CD4-positive, alpha-beta memory T cell (primary cell): Measurements from ENCODE around the gene PPDPF. TPM values are rescaled to one million over a fixed set of nuclear protein-coding genes. Genes with fewer than 3 reads are reported as not detected.

ENCODE experiments used
- CTCF ChIA-PET: fragments of 350-600 bp; sonication (Branson Sonifier 250); formaldehyde crosslinking; loops from one replicate; lab custom pipeline; 2021; ENCODE audit warnings: inconsistent platforms; ENCODE audit not compliant: partially characterized antibody; lab: Charles Lee
- POLR2A ChIA-PET: fragments of 350-600 bp; sonication (Branson Sonifier 250); formaldehyde crosslinking; loops from one replicate; lab custom pipeline; 2021; ENCODE audit not compliant: partially characterized antibody; lab: Charles Lee
- DNase-seq, 5 donors: peaks; one replicate each; pipeline versions ENCODE4 v3.0.0 to v3.0.0-alpha.2; 2020 to 2022; ENCODE audit warnings: mixed read lengths in 1 of 5
- H3K27ac ChIP-seq: one replicate; pipeline ENCODE4 v1.7.0; 2013; ENCODE audit warnings: low read depth, low read length
- H3K27me3 ChIP-seq: 2 replicates; pipeline ENCODE4 v1.7.0; 2013; ENCODE audit warnings: mild to moderate bottlenecking, low read length, moderate library complexity; ENCODE audit not compliant: insufficient read depth
- H3K36me3 ChIP-seq: 2 replicates; pipeline ENCODE4 v1.7.0; 2013; ENCODE audit warnings: mild to moderate bottlenecking, low read length, moderate library complexity; ENCODE audit not compliant: insufficient read depth
- H3K4me1 ChIP-seq: 2 replicates; pipeline ENCODE4 v1.7.0; 2013; ENCODE audit warnings: mild to moderate bottlenecking, low read length, moderate library complexity; ENCODE audit not compliant: insufficient read depth
- H3K4me3 ChIP-seq, 2 donors: one replicate each; pipeline ENCODE4 v1.7.0; 2013; ENCODE audit warnings: low read length in 2 of 2, mild to moderate bottlenecking in 1 of 2
- H3K9me3 ChIP-seq, 2 donors: one replicate each; pipeline ENCODE4 v1.7.0; 2013; ENCODE audit warnings: low read length in 2 of 2, control low read depth in 1 of 2; ENCODE audit not compliant: control insufficient read depth in 1 of 2
- H3K27ac Mint-ChIP-seq, 7 donors: one replicate each; pipeline ENCODE4 v1.8.0; 2020 to 2021; ENCODE audit warnings: mixed read lengths in 7 of 7, mild to moderate bottlenecking in 6 of 7, inconsistent platforms in 3 of 7, moderate library complexity in 3 of 7
- H3K27me3 Mint-ChIP-seq, 2 donors: one replicate each; pipeline ENCODE4 v1.8.0; 2020 to 2021; ENCODE audit warnings: mixed read lengths in 2 of 2
- H3K36me3 Mint-ChIP-seq, 2 donors: one replicate each; pipeline ENCODE4 v1.8.0; 2020 to 2021; ENCODE audit warnings: mixed read lengths in 2 of 2, inconsistent platforms in 1 of 2, mild to moderate bottlenecking in 1 of 2
- H3K4me1 Mint-ChIP-seq, 4 donors: one replicate each; pipeline ENCODE4 v1.8.0; 2020 to 2021; ENCODE audit warnings: mixed read lengths in 4 of 4, mild to moderate bottlenecking in 1 of 4
- H3K4me3 Mint-ChIP-seq, 8 donors: one replicate each; pipeline ENCODE4 v1.8.0; 2020 to 2021; ENCODE audit warnings: mixed read lengths in 8 of 8, mild to moderate bottlenecking in 7 of 8, moderate library complexity in 6 of 8, inconsistent platforms in 3 of 8
- H3K9me3 Mint-ChIP-seq, 8 donors: one replicate each; pipeline ENCODE4 v1.8.0; 2020 to 2021; ENCODE audit warnings: mixed read lengths in 8 of 8, mild to moderate bottlenecking in 5 of 8, inconsistent platforms in 3 of 8, moderate library complexity in 1 of 8
- intact Hi-C: fragments of 100-400 bp; cut with micrococcal nuclease; formaldehyde crosslinking; loops from one replicate; pipeline ENCODE4 v1.15.1; 2023
- polyA plus RNA-seq, 2 donors: library from polyadenylated mRNA; unstranded; fragments of 300-500 nt; fragmentation: Illumina TruSeq; gene quantifications; one replicate each; pipeline ENCODE4 v1.2.3, GENCODE V29; 2021
- total RNA-seq, 2 experiments: library from RNA; stranded (reverse); gene quantifications; one replicate each; pipeline ENCODE4 v1.2.3, GENCODE V29; 2021

PPDPF gene
- total and polyA plus RNA-seq, 4 experiments from 2014 or later: 29.4 to 229 (median 180) TPM

GRCh38 chr20:63488315-63489251 is 32.0 kb upstream of the PPDPF start:
- intact Hi-C loops: no loop called here
- no peak for DNase-seq
- Histone ChIP-seq H3K4me3 (no peak overlapping the region), H3K9me3 (no peaks in the 10 kb centered on the region), H3K27ac (no peak overlapping the region), H3K36me3 (no peaks in the 10 kb centered on the region), H3K4me1 (no peaks in the 10 kb centered on the region), H3K27me3 (peaks cover 7% of the 10 kb centered on the region)
- H3K4me1 Mint-ChIP-seq: no peaks in the 10 kb centered on the region
- peaks cover 0 to 5% (median 0%) of the 10 kb centered on the region in 8 donors for H3K9me3 Mint-ChIP-seq
- ChIA-PET CTCF (no interaction called here), POLR2A (interaction anchor here (0.5 kb wide), 1 partner anchor 123 kb away, joined by 4 read pairs; no protein-coding TSS in a partner anchor)
- peaks cover 14 to 15% of the 10 kb centered on the region in 2 donors for H3K27me3 Mint-ChIP-seq
- H3K4me3 Mint-ChIP-seq: no peak overlapping the region
- H3K36me3 Mint-ChIP-seq: no peaks in the 10 kb centered on the region
- no peak overlapping the region for H3K27ac Mint-ChIP-seq

- Histone ChIP-seq H3K4me1 (no peaks in the 10 kb centered on the region), H3K9me3 (no peaks in the 10 kb centered on the region), H3K27ac (no peak overlapping the region), H3K27me3 (peaks cover 7% of the 10 kb centered on the region), H3K4me3 (no peak overlapping the region), H3K36me3 (no peaks in the 10 kb centered on the region)
- Mint-ChIP-seq H3K4me1 (no peaks in the 10 kb centered on the region), H3K4me3 (no peak overlapping the region), H3K36me3 (no peaks in the 10 kb centered on the region), H3K27me3 (peaks cover 11% of the 10 kb centered on the region in 2 donors), H3K27ac (no peak overlapping the region), H3K9me3 (peaks cover 0 to 5% (median 0%) of the 10 kb centered on the region in 8 donors)
- intact Hi-C loops: no loop called here
- CTCF ChIA-PET: no interaction called here
- POLR2A ChIA-PET: no interaction called here
- DNase-seq: no peak
Measured at GRCh38 chr20:63490416-63490815, 30.1 kb upstream of the PPDPF start.

DNA sequence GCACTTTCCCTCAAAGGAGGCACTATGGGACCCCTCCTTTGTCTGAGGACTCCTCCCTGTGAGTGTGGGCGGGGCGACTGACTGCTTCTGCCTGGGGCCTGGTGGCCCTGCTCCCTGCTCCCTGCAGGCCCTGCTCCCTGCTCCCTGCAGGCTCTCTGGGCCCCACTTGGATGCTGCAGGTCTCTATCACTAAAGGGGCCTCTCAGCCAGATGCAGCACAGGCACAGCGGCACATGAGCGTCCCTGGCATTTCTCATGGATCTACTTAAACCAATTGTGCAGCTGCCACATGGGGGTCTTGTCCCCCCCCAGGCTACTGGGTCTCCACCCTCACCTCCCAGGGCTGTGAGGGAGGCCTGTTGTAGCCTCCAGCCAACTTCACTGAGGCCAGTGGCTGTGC is 29.5 kb upstream of the PPDPF start:
- DNase-seq: no peak
- ChIA-PET POLR2A (no interaction called here), CTCF (no interaction called here)
- H3K9me3 ChIP-seq: no peaks in the 10 kb centered on the region
- no peaks in the 10 kb centered on the region for H3K36me3 ChIP-seq
- H3K4me3 ChIP-seq: no peak overlapping the region
- intact Hi-C loops: no loop called here
- Mint-ChIP-seq H3K36me3 (no peaks in the 10 kb centered on the region), H3K27me3 (peaks cover 11% of the 10 kb centered on the region in 2 donors), H3K4me1 (peaks cover 0 to 3% (median under 1%) of the 10 kb centered on the region in 4 donors), H3K4me3 (no peak overlapping the region), H3K27ac (no peak overlapping the region), H3K9me3 (peaks cover 0 to 5% (median 0%) of the 10 kb centered on the region in 8 donors)
- H3K4me1 ChIP-seq: peaks cover 3% of the 10 kb centered on the region
- H3K27me3 ChIP-seq: peaks cover 5% of the 10 kb centered on the region
- H3K27ac ChIP-seq: no peak overlapping the region

GRCh38 chr20:63491635-63492230 is 28.8 kb upstream of the PPDPF start:
- POLR2A ChIA-PET: no interaction called here
- Histone ChIP-seq H3K27ac (no peak overlapping the region), H3K36me3 (no peaks in the 10 kb centered on the region), H3K4me1 (peaks cover 9% of the 10 kb centered on the region), H3K27me3 (peaks cover 6% of the 10 kb centered on the region), H3K4me3 (no peak overlapping the region), H3K9me3 (no peaks in the 10 kb centered on the region)
- Mint-ChIP-seq H3K4me1 (peaks cover 1 to 5% (median 3%) of the 10 kb centered on the region in 4 donors), H3K9me3 (peaks cover 0 to 5% (median 0%) of the 10 kb centered on the region in 8 donors), H3K27ac (no peak overlapping the region), H3K27me3 (peaks cover 9 to 11% of the 10 kb centered on the region in 2 donors), H3K36me3 (no peaks in the 10 kb centered on the region), H3K4me3 (no peak overlapping the region)
- no peak for DNase-seq
- CTCF ChIA-PET: no interaction called here
- intact Hi-C loops: no loop called here

GRCh38 chr20:63492518-63492917 is 28.0 kb upstream of the PPDPF start:
- peaks cover 10% of the 10 kb centered on the region for H3K4me1 ChIP-seq
- ChIA-PET CTCF (no interaction called here), POLR2A (no interaction called here)
- DNase-seq: no peak
- Mint-ChIP-seq H3K4me3 (no peak overlapping the region), H3K27ac (no peak overlapping the region), H3K27me3 (peaks cover 11% of the 10 kb centered on the region in 2 donors), H3K36me3 (no peaks in the 10 kb centered on the region), H3K4me1 (peaks cover 1 to 8% (median 3%) of the 10 kb centered on the region in 4 donors), H3K9me3 (peaks cover 0 to 5% (median 0%) of the 10 kb centered on the region in 8 donors)
- H3K9me3 ChIP-seq: no peaks in the 10 kb centered on the region
- H3K36me3 ChIP-seq: no peaks in the 10 kb centered on the region
- H3K4me3 ChIP-seq: no peak overlapping the region
- peaks cover 10% of the 10 kb centered on the region for H3K27me3 ChIP-seq
- intact Hi-C loops: no loop called here
- no peak overlapping the region for H3K27ac ChIP-seq

- Mint-ChIP-seq H3K4me3 (no peak overlapping the region), H3K4me1 (peaks cover 1 to 8% (median 3%) of the 10 kb centered on the region in 4 donors), H3K27me3 (peaks cover 11 to 12% of the 10 kb centered on the region in 2 donors), H3K36me3 (no peaks in the 10 kb centered on the region), H3K9me3 (peaks cover 0 to 5% (median 0%) of the 10 kb centered on the region in 8 donors), H3K27ac (no peak overlapping the region)
- intact Hi-C loops: no loop called here
- peaks cover 10% of the 10 kb centered on the region for H3K4me1 ChIP-seq
- no peaks in the 10 kb centered on the region for H3K9me3 ChIP-seq
- H3K36me3 ChIP-seq: no peaks in the 10 kb centered on the region
- H3K27ac ChIP-seq: no peak overlapping the region
- POLR2A ChIA-PET: no interaction called here
- H3K4me3 ChIP-seq: no peak overlapping the region
- CTCF ChIA-PET: no interaction called here
- no peak for DNase-seq
- peaks cover 12% of the 10 kb centered on the region for H3K27me3 ChIP-seq
Measured at GRCh38 chr20:63492982-63493381, 27.6 kb upstream of the PPDPF start.

DNA sequence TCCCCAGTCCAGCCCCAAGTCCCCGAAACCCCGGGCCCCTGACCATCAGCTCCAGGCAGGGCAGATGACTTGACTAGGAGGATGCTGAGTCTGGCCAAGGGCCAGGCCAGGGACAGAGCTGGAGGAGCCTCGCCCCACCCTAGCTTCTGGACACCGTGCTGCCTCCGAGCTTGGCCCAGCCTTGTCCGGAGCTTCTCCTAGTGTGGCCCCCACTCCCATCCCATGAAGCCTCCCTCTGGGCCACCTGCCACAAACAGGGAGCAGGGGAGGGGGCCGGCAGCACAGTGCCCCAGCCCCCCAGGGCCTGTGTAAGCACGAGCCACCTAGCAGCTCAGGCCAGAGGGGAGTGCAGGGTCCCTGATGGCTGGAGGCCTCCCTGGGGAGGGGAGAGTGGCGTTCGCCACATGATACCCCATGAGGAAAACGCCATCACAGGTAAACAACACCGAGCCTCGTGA is 27.0 kb upstream of the PPDPF start:
- CTCF ChIA-PET: interaction anchor here (0.9 kb wide), 1 partner anchor 371 kb away, joined by 3 read pairs; no protein-coding TSS in a partner anchor
- H3K27me3 Mint-ChIP-seq: peaks cover 11 to 12% of the 10 kb centered on the region in 2 donors

More for the DNA sequence above, 27.0 kb upstream of the PPDPF start:
- Histone ChIP-seq H3K27ac (no peak overlapping the region), H3K27me3 (peaks cover 12% of the 10 kb centered on the region), H3K9me3 (no peaks in the 10 kb centered on the region), H3K36me3 (no peaks in the 10 kb centered on the region), H3K4me3 (no peak overlapping the region), H3K4me1 (peaks cover 14% of the 10 kb centered on the region)
- no peak for DNase-seq
- no peak overlapping the region for H3K27ac Mint-ChIP-seq
- peaks cover 0 to 5% (median 0%) of the 10 kb centered on the region in 8 donors for H3K9me3 Mint-ChIP-seq
- H3K4me3 Mint-ChIP-seq: no peak overlapping the region
- intact Hi-C loops: no loop called here
- POLR2A ChIA-PET: no interaction called here
- peaks cover 1 to 8% (median 3%) of the 10 kb centered on the region in 4 donors for H3K4me1 Mint-ChIP-seq
- H3K36me3 Mint-ChIP-seq: no peaks in the 10 kb centered on the region
